Embryonic facial prominence (tissue), 1 donor: ENCODE measurements around the gene OGT.

Experiments
- DNase-seq: peaks from one replicate; pipeline ENCODE4 v3.0.0-alpha.2; 2016; ENCODE audit errors: extremely low spot score

OGT gene

DNA sequence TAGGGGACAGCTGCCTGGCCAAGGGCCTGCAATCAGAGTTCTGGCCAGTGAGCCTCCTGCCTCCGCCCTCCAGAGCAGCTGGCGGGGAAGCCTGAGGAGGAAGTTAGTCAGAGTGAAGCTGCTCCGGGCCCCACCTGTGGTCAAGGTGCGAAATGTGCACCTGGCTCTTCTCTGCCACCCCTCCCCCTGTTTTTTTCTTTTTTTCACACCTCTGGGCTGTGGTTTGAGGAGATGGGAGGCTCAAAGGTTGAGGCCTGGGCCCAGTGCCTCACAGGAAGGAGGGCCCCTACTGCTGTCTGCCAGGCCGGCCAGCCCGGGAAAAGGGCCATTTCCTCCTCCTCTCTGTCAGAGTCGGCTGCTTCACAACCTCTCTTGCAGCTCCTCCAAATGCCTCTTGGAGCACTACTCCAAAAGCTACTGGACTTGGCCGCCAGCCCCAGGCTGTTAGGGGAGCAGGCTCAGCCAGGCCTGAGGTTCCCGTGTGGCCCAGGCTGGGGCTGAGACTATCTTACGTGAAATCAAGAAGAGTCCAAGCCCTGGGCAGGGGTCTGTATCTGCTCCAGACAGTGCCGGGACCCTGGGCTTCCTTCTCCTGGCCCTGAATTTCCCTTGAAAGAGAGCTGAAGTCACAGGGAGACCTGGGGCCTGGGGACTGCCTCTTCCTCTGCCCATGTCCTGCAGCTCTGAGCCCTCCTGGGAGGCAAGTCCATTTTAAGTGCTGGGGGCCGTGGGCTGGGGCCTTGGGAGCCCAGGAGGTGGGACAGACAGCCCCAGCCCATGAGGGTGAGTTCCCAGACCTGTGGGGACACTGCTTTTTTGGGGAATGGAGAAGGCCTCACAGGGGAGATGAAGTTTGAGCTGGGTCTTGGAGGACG lies 89.9 kb downstream of the OGT start:
- no peak for DNase-seq

DNA sequence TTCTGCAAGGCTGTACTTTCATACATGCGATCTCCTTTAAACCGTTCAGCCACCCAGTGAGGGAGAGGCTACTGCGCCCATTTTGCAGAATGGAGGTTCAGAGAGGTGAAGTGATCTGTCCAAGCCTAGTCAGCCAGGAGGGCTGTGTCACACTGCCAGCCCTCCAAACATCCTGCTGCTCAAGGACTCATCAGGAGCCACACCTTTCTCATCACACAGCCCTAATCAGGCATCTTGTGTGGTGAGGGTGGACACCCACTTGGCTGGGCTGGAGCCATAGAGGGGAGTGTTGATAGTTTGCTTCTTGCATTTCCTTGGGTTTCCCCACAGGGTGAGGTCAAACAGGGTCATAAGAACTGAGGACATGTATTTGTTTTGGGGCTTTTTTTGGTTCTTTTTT lies 90.8 kb downstream of the OGT start:
- no peak for DNase-seq

DNA sequence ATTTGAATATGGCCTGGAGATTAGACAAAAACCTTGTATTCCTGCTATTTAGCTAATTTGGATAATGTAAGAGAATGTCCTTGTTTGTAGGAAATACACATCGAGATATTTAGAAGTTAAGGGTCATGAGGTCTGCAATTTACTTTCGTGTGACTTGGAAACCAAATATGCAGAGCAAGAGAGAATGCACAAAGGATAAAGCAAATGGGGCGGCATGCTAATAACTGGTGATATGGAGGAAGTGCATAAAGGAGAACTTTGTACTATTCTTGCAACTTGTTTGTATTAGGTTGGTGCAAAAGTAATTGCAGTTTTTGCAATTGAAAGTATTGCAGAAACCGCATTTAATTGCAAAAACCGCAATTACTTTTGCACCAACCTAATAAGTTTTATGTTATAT lies 92.6 kb downstream of the OGT start:
- no peak for DNase-seq
